Measurements from ENCODE around the gene PIP5K1A. TPM values are rescaled to one million over a fixed set of nuclear protein-coding genes. Genes with fewer than 3 reads are reported as not detected.

Gene PIP5K1A
- total RNA-seq, 2 donors from 2014 or later = 72.2 to 80.7 TPM

Other genes with a start within 250 kb of the PIP5K1A start
- gene CERS2, start 223.7 kb upstream of the PIP5K1A start, total RNA-seq = 100 to 1,000 TPM; 114 to 212 TPM
- under 1 TPM; 0.19 to 0.30 TPM for gene ANXA9, start 216.3 kb upstream of the PIP5K1A start, total RNA-seq
- gene MINDY1, start 191.7 kb upstream of the PIP5K1A start, total RNA-seq = 10 to 100 TPM; 10.9 to 22.6 TPM
- gene PRUNE1, start 190.1 kb upstream of the PIP5K1A start, total RNA-seq = 10 to 100 TPM; 12.5 to 15.3 TPM
- gene BNIPL, start 162.0 kb upstream of the PIP5K1A start, total RNA-seq = 1 to 10 TPM; 1.4 to 4.5 TPM
- 1 to 10 TPM in 1 of 2 donors, under 1 TPM in 1; 0.71 to 1.2 TPM for gene C1orf56, start 150.8 kb upstream of the PIP5K1A start, total RNA-seq
- gene CDC42SE1, start 138.9 kb upstream of the PIP5K1A start, total RNA-seq = 100 to 1,000 TPM in 1 of 2 donors, 10 to 100 TPM in 1; 99.7 to 121 TPM
- gene MLLT11, start 138.2 kb upstream of the PIP5K1A start, total RNA-seq = 1 to 10 TPM; 1.7 to 4.0 TPM
- 10 to 100 TPM in 1 of 2 donors, 1 to 10 TPM in 1; 5.8 to 11.7 TPM for gene GABPB2, start 127.8 kb upstream of the PIP5K1A start, total RNA-seq
- 1 to 10 TPM; 5.4 to 6.3 TPM for gene SEMA6C, start 51.9 kb upstream of the PIP5K1A start, total RNA-seq
- 10 to 100 TPM; 12.0 to 22.9 TPM for gene TNFAIP8L2, start 41.9 kb upstream of the PIP5K1A start, total RNA-seq
- 10 to 100 TPM in 1 of 2 donors, 1 to 10 TPM in 1; 7.9 to 15.7 TPM for gene LYSMD1, start 32.6 kb upstream of the PIP5K1A start, total RNA-seq
- gene SCNM1, start 32.4 kb upstream of the PIP5K1A start, total RNA-seq = 10 to 100 TPM; 55.3 to 69.4 TPM
- gene TMOD4, start 22.6 kb upstream of the PIP5K1A start, total RNA-seq = 1 to 10 TPM in 1 of 2 donors, under 1 TPM in 1; 0.82 to 1.5 TPM
- 10 to 100 TPM; 62.2 to 77.9 TPM for gene VPS72, start 8.4 kb upstream of the PIP5K1A start, total RNA-seq
- gene PSMD4, start 56.2 kb downstream of the PIP5K1A start, total RNA-seq = 100 to 1,000 TPM; 174 to 196 TPM
- 10 to 100 TPM; 24.9 to 29.6 TPM for gene ZNF687, start 83.7 kb downstream of the PIP5K1A start, total RNA-seq
- 10 to 100 TPM; 70.0 to 76.8 TPM for gene PI4KB, start 128.9 kb downstream of the PIP5K1A start, total RNA-seq
- gene RFX5, start 148.7 kb downstream of the PIP5K1A start, total RNA-seq = 10 to 100 TPM; 48.0 to 86.0 TPM
- not detected for gene SELENBP1, start 174.2 kb downstream of the PIP5K1A start, total RNA-seq
- 100 to 1,000 TPM; 329 to 417 TPM for gene PSMB4, start 201.0 kb downstream of the PIP5K1A start, total RNA-seq